IPS-18c (cell line): ENCODE results near the gene PRKCG.
"Not testable (repeated sequence)": the region's sequence is repeated elsewhere in the genome, so short reads cannot be mapped to it uniquely, and the experiment has no call there.

Source experiments
- H3K4me3 ChIP-seq: 2 replicates; pipeline ENCODE4 v1.7.0; 2013; ENCODE audit warnings: low read depth, mild to moderate bottlenecking, low read length, moderate library complexity; ENCODE audit not compliant: insufficient read depth
- H3K9me3 ChIP-seq: one replicate; pipeline ENCODE4 v1.6.1; 2013; ENCODE audit warnings: mild to moderate bottlenecking, low read length, moderate library complexity; ENCODE audit not compliant: control insufficient read depth, insufficient read depth

Gene PRKCG

GRCh38 chr19:53868892-53869804 is 12.8 kb upstream of the PRKCG start:
- Histone ChIP-seq H3K9me3 (peaks cover 2% of the 10 kb centered on the region), H3K4me3 (peak overlapping the region; percentile 81)

- peak overlapping the region; percentile 81 for H3K4me3 ChIP-seq
- H3K9me3 ChIP-seq = not testable (repeated sequence)
These were observed 12.1 kb upstream of the PRKCG start for GRCh38 chr19:53869805-53870484.

- H3K4me3 ChIP-seq = peak overlapping the region; percentile 16; the same call in 1 of the 2 replicates
These were observed 11.5 kb upstream of the PRKCG start for GRCh38 chr19:53870485-53870844.

GRCh38 chr19:53871454-53871853 is 10.5 kb upstream of the PRKCG start:
- Histone ChIP-seq H3K4me3 (no peak overlapping the region), H3K9me3 (no peaks in the 10 kb centered on the region)

More at GRCh38 chr19:53870485-53870844, 11.5 kb upstream of the PRKCG start:
- H3K9me3 ChIP-seq = no peaks in the 10 kb centered on the region

- no peak overlapping the region for H3K4me3 ChIP-seq
- H3K9me3 ChIP-seq = no peaks in the 10 kb centered on the region
These were observed 9.2 kb upstream of the PRKCG start for GRCh38 chr19:53872762-53873161.

GRCh38 chr19:53873773-53874605 is 8.0 kb upstream of the PRKCG start:
- no peaks in the 10 kb centered on the region for H3K9me3 ChIP-seq
- H3K4me3 ChIP-seq = no peak overlapping the region

- Histone ChIP-seq H3K4me3 (no peak overlapping the region), H3K9me3 (no peaks in the 10 kb centered on the region)
These were observed 7.4 kb upstream of the PRKCG start for GRCh38 chr19:53874606-53874990.

- H3K4me3 ChIP-seq = no peak overlapping the region
- no peaks in the 10 kb centered on the region for H3K9me3 ChIP-seq
These were observed 6.2 kb upstream of the PRKCG start for GRCh38 chr19:53875602-53876325.

- no peaks in the 10 kb centered on the region for H3K9me3 ChIP-seq
- H3K4me3 ChIP-seq = no peak overlapping the region
These were observed 5.3 kb upstream of the PRKCG start for GRCh38 chr19:53876651-53877224.

GRCh38 chr19:53877361-53877766 is 4.6 kb upstream of the PRKCG start:
- no peaks in the 10 kb centered on the region for H3K9me3 ChIP-seq
- H3K4me3 ChIP-seq = no peak overlapping the region

GRCh38 chr19:53878776-53879139 is 3.2 kb upstream of the PRKCG start:
- no peaks in the 10 kb centered on the region for H3K9me3 ChIP-seq
- H3K4me3 ChIP-seq = peak overlapping the region; percentile 70

- Histone ChIP-seq H3K4me3 (peak overlapping the region; percentile 70), H3K9me3 (no peaks in the 10 kb centered on the region)
These were observed 2.6 kb upstream of the PRKCG start for GRCh38 chr19:53879140-53880081.

- Histone ChIP-seq H3K9me3 (no peaks in the 10 kb centered on the region), H3K4me3 (peak overlapping the region; percentile 52; the same call in 1 of the 2 replicates)
These were observed 1.1 kb upstream of the PRKCG start for GRCh38 chr19:53880711-53881481.

- Histone ChIP-seq H3K9me3 (peaks cover 2% of the 10 kb centered on the region), H3K4me3 (peak overlapping the region; percentile 52)
These were observed 524 bp downstream of the PRKCG start for GRCh38 chr19:53882391-53883050.

- Histone ChIP-seq H3K4me3 (peak overlapping the region; percentile 52), H3K9me3 (peaks cover 2% of the 10 kb centered on the region)
These were observed 1.2 kb downstream of the PRKCG start for GRCh38 chr19:53883231-53883661.
